Epithelial cell of esophagus (primary cell): Measurements from ENCODE around the gene ST6GALNAC6.

Source experiments
- DNase-seq: peaks from one replicate; pipeline ENCODE4 v3.0.0; 2010; ENCODE audit warnings: low read depth
- H3K4me3 ChIP-seq: 2 replicates; pipeline ENCODE4 v1.5.1; 2011; ENCODE audit warnings: mild to moderate bottlenecking, low read length, control low read depth
- TF ChIP-seq, protein P1 (sequence below): IDR thresholded peaks from 2 replicates; pipeline ENCODE4 v1.5.1; 2011; ENCODE audit warnings: low read depth, mild to moderate bottlenecking, low read length, control low read depth, inconsistent platforms; ENCODE audit not compliant: insufficient read depth; ENCODE audit errors: missing control alignments

ST6GALNAC6 gene, protein sequence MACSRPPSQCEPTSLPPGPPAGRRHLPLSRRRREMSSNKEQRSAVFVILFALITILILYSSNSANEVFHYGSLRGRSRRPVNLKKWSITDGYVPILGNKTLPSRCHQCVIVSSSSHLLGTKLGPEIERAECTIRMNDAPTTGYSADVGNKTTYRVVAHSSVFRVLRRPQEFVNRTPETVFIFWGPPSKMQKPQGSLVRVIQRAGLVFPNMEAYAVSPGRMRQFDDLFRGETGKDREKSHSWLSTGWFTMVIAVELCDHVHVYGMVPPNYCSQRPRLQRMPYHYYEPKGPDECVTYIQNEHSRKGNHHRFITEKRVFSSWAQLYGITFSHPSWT

DNA sequence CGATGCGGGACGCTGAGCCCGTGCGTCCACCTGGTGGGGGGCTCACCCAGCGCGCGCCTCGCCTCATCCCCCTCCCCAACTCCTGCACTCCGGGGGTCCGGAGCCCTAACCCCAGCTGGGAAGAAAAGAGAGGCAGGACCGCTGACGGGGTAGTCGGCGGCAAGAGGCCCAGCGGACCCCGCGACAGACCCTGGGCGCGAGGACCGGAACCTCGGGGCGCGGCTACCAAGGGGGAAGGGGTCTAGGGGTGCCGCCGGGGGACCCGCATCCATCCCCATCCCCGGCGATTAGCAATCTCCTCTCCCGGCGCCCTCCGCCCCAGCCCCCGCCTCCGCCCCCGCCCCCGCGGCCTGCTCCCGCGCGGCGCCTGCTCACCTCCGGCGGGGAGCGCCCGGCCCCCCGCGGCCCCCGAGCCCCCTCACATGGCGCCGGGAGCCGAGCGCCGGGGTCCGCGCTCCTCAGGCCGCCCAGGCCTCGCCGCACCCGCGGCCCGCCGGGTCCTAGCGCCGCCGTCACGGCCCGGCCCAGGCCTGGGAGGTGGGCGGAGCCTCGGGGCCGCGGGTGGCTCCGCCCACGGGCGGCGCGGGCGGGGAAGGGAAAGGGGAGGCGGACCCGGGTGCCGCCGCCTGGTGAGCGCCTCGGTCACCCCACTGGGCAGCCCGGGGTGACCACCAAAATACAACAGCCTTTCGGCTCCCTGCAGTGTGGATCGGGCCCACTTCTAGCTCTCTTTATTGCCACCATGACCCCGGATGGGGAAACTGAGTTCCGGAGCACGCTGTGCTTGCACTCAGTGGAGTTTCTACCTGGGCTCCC is at the start of gene ST6GALNAC6:
TSS of gene ST6GALNAC6 (minus strand) at position 476 of the 816 bp plus-strand sequence. CDS start 1,622 bp downstream, outside the sequence.
- TF ChIP-seq, protein P1, sequence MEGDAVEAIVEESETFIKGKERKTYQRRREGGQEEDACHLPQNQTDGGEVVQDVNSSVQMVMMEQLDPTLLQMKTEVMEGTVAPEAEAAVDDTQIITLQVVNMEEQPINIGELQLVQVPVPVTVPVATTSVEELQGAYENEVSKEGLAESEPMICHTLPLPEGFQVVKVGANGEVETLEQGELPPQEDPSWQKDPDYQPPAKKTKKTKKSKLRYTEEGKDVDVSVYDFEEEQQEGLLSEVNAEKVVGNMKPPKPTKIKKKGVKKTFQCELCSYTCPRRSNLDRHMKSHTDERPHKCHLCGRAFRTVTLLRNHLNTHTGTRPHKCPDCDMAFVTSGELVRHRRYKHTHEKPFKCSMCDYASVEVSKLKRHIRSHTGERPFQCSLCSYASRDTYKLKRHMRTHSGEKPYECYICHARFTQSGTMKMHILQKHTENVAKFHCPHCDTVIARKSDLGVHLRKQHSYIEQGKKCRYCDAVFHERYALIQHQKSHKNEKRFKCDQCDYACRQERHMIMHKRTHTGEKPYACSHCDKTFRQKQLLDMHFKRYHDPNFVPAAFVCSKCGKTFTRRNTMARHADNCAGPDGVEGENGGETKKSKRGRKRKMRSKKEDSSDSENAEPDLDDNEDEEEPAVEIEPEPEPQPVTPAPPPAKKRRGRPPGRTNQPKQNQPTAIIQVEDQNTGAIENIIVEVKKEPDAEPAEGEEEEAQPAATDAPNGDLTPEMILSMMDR = no peak
- H3K4me3 ChIP-seq = peak within 1 kb of the TSS; percentile 71
- peak; percentile 75 for DNase-seq

DNA sequence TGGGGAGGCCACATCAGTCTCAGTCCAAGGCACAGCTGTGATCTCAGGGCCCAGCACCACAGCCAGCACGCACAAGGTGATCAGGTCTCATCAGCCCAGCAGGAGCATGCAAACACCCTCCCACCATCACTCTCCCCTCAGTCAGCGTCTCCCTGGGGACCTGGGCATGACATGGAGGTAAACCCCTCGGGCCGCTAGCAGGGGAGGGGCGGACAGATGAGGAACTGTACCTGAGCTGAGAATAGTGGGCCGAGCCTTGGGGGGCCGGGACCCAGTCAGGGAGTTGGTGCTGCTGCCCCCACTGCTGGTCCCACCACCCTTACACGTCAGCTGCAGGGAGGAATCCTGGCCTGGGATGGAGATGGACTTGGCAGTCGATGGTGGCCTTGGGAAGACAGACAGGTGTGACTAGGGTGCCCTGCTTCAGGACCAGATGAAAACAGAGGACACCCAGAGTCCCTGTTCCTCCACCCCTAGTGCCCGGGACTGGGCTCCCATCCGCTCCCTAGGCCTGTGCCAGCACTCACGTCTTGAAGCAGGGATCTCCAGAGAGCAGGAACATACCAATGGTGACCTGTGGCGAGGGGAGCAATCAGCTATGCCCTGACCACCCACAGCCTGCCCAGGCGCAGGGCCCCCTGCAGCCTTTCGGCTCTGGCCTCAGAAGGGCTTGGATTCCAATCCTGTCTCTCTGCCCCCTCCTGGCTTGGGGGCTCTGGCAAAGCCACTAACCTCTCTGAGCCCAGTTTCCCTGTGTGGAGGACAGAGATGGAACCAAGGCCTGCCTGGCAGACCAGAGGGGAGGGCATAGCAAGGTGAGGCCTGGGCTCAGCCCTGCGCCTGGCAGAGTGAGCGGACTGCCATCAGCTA is 48.7 kb upstream of the ST6GALNAC6 start:
- TF ChIP-seq, protein P1 = no peak
- no peak for DNase-seq
- no peak overlapping the region for H3K4me3 ChIP-seq

DNA sequence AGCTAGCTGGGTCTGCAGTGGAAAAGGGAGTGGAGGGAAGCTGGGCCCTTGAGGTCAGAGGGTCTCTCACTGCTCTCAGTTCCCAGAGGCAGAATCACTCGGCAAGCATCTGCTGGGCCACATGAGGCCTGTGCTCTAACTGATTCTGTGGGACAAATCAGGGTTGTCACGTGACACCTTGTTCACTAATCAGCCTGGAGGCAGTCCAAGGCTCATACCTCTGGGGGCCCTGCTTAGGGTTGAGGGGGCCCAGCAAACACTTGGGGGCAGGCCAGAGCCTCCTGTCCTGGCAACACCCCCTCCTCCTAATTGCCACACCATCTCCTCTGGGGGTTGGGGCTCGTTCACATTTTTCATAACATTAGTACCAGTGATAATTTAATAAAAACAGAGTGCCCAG is 47.3 kb upstream of the ST6GALNAC6 start:
- TF ChIP-seq, protein P1 = no peak
- no peak overlapping the region for H3K4me3 ChIP-seq
- DNase-seq = no peak

DNA sequence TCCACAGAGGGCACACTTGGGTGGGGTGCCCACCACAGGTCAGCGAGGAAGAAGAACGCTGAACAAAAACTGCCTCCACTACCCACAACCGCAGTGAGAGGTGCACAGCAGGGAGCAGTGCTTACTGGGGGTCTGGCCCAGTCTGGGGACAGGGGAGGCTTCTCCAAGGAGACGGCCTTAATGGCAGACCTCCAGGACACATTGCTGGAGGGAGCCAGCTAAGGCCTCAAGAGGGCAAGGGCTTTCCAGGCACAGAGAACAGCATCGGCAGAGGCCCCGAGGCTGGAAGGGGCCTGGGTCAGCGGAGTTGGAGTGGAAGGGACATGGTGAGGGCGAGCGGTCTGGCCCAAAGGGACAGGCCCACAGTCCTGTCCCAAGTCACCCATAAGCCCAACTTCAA is 46.5 kb upstream of the ST6GALNAC6 start:
- no peak for DNase-seq
- TF ChIP-seq, protein P1 = no peak
- H3K4me3 ChIP-seq = no peak overlapping the region

DNA sequence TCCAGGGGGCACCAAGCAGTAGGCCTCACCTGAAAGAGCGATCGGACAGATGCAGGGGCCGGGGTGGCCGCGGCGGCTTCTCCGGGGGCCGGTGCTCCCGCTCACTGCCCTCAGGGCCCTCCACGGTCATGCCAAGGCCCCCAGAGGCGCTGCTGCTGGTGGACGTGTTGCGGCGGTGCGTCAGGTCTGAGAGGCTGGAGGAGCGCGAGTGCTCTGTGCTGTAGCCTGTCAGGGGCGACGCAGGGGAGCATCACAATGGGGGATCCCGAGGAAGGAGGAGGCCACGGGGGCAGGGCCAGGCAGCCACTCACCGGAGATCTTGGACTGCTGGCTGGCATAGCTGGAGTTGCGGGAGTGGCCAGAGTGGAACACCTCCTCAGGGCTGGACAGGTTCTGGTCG is 45.9 kb upstream of the ST6GALNAC6 start:
- TF ChIP-seq, protein P1 = no peak
- no peak overlapping the region for H3K4me3 ChIP-seq
- DNase-seq = no peak

DNA sequence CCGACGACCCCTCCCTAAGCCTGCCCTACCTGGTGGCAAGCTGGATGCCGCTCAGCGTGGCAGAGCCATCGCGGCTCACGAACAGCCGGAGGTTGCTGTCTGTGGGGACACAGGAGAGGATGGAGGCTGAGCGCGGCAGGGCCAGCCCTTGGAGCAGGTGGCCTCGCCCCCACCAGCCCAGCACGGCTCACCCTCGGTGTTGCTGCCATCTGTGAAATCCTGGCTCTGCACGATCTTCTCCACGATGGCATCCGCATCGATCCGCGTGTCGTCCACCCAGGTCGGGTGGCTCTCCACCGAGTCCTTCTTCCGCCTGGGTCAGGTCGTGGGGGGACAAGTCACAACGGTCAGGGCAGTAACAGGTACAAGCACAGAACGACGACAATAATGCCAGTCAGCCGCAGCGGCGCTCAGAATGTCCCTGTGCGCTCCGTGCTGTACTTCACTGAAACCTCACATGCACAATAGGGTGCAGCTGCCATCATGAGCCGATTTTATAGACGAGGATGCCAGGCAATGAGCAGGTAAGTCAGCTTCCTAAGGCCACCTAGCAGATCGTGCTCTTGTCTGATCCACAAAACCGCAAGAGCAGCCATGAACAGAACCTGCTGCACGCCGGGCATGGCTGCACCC is 45.3 kb upstream of the ST6GALNAC6 start:
- no peak for DNase-seq
- H3K4me3 ChIP-seq = no peak overlapping the region
- TF ChIP-seq, protein P1 = no peak
